ENCODE results near the gene CCDC85C.

Gene CCDC85C

DNA sequence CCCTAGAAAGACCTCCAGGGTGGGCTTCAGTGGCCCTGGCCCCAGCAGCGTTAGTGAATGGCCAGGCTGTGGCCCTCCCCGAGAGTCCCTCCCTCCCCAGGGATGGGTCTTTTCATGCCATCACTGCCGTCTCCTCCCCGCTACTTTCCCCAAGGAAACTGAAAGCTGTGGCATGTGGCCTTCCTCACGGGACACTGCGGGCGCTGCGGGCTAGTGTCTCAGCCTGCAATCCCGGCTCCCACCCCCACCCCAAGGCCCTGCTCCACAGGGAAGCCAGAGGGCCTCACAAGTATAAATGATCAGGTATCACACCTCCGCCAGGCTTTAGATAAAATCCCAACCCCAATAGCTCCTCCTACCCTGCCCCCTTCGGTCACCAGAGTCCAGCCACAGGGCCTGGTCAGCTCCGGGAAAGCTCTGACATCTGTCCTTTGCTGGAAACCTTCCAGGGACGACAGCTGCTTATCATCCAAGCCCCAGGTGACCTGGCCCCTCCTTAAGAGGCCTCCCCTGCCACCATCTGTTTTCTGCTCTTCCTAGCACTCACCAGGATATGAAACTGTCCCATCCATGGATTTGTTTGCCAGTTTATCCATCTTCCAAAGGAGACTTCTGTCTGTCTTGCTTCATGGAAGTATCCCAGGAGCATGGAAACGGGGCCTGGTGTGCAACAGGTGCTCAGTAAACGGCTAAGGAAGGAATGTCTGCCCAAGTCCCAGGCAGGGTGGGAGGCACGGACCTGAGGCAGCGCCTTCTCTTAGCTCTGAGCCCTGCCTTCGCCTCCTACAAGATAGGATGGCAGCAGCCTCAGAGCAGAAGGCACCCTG lies 31.6 kb downstream of the CCDC85C start:
- DNase-seq (ENCODE audit: low read depth): no peak

DNA sequence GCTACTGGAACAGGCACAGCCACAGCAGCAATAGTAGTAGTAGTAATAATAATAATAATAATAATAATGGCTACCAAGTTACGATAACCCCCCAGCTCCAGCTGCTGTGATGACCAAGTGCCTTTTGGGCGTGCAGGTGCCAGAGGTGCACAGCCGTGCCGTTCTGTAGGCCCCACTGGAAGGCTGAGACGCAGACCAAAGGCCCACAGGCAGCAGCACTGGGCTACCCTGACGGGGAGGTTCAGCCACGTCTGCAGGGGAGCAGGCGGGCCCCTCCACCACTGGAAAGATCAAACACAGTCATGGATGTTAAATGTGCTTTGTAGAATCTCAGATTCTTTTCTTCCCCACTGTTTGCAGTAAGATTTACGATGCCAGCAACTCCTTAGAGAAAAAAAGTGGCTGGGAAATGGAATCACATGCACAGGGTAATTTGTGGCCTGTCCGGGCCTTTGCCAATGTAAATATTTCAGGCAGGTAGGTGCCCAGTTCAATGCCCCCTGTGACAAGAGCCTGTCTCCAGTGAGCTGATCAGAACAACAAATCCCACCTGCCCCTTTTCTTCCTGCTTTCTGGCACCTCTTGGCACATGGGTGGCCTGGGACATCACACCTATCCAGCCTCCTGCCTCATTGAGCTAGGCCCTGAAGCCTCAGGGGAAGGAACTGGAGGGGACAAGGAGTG lies 32.6 kb downstream of the CCDC85C start:
- DNase-seq (ENCODE audit: low read depth): no peak

DNA sequence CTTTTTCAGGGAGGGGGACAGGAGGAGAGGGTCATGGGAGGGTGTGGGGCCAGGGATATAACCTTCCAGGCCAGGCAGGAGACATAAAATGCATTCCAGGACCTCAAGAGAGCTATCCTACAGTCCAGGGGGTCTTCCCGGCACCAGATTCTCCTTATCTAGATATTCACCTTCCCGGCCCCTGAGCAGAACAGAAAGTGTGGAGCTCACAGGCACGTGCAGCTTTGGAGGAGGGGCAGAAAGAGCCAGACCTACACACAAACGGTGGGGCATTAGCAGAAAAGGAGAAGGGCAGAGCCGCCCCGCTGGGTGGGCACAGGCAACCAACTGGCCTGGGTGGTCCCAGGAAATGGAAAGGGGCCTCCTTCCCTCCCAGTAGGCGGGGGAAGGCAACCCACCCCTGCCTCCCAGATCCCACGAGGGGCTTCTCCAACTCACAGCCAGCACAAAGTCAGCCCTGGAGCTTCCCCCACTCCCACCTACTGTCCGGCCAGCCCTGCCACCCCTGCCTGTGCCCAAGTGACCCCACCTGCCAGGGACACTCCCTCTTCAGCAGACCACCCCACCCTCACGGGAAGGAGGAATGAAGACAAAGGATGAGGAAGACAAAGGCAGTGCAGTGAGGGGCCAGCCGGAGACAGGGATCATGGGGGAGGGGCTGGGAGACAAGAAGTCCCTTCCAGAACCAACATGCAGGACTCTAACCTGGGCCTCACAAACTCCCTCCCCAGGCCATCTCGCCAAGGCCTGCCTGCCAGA lies 33.3 kb downstream of the CCDC85C start:
- DNase-seq (ENCODE audit: low read depth): no peak

DNA sequence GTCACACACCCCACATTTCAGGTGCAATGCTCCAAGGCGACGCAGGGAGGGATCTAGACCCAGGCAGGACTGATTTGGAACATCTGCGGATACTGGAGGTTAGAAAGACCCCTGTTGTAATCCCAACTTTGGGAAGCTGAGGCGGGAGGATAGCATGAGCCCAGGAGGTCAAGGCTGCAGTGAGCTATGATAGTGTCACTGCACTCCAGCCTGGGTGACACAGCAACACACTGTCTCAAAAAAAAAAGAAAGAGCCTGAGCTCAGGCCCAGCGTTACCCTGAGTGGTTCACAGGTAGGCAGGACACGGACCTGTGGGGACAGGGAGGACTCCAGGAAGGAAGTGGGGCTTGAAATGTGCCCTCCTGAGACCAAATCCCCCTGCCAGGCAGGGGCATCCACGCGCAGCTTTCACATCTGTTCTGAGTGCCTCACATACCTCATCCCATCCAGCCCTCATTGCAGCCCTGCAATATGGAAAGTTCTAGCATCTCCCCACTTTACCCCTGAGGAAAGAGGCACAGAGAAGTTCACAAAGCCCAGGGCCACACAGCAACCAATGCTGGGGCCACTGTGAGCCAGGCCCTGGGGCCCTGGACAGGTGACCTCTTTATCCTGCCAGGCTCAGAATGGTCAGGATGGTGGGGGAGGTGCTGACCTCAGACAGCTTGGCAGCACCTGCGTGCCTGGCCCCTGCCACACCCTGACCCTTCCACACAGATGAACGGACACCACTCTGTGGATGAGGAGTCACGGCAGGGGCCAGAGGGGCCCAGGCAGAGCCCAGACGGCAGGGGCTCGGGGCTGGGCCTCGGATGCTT lies 34.1 kb downstream of the CCDC85C start:
- no peak for DNase-seq (ENCODE audit: low read depth)

DNA sequence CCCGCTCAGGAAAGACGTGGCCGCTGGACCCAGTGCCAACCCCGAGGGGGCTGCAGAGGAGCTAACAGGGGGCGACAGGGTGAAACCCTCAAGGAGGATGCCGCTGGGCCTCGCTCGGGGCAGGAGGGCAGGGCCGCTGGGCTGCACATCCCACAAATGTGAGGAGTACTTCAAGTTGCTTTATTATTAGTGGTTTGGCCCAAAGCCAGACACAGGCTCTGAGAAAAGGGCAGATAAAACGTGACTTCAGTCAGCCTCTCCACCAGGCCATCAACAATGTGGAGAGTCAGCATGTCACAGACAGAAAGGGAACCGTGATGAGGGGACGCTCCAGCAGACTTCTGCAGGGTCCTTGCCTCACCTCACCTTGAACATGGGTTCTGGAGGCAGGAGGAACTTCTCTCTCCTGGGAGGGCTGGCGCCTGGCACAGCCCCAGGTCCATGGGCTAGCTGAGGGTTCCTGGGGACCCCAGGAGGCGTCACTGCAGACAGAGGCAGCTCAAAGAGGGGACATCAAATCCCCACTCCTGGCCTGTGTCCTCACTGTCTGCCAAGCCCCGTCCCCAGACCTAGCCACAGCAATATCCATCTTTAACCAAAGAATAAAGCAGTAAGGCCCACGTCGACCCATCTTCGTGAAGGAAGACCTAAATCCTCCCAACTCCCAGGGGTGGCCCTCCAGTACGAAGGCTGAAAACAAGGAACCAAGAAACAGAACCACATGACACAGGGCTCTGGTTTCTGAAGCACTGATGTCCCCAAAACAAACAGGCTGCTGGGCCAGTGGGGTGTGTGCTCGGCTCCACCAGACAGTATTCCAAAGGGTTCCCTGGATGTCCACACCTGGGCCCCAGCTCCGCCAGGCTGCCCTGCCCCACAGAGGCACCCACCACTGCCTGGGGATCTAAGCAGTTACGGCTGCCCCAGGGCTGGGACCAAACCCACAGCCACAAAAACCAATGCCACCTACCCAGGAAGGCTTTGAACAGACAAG lies 35.1 kb downstream of the CCDC85C start:
- no peak for DNase-seq (ENCODE audit: low read depth)

DNA sequence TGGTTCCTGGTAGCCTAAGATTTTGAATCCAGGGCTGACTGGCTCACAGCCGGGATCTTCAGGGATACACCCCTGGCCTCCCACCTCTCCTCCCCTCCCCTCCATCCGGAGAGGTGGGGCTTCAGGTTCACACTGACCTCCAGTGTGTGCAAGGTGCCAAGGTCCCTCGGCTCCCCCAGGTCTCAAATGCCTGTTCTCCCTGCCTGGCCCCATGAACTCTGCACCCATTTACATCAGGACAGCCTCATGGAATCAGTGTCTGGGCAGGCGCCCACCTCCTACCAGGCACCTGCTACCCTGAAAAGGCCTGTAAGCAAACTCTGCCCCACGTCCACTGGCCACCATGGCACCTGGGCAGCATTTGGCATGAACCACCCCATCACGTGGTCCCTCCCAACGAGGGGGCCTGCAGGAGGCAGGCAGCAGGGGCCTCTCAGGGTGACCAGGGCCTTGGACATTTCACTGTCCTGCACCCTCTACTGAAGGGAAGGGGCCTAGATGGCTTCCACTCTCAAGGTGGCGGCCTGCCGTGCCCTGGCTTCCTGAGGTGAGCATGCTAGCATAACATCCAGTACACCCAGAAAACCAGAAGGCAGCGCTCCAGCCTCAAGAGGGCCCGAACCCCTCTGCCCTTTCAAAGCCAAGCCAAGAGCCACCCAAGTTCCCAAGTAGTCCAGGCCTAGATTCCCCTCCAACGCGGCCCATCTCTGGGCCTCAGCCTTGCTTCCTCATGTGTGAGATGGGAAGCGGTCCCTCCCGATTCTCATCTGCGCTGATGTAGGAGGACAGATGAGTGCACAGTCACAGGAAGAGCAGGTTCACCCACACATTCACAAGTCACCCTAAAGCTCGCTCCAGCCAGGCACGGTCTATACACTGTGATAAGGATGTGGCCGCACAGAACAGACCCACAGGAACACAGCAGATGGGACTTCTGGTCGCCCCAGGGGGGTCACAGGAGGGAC lies 37.3 kb downstream of the CCDC85C start:
- no peak for DNase-seq (ENCODE audit: low read depth)

DNA sequence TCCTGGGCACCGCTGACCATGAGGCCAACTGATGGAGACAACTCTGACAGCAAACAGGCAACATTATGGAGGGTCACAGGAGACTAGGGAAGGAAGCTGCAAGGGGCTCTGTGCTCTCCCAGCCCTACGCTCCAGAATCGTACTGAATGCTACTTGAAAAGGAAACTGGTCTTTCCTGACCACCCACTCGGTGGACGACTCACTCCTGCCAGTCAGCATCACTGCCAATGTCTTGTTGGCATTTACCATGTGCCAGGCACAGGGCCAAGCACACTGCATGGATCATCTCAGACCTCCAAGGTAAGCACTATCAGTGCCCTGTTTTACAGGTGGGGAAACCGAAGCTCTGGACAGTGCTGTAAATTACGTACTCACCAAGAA lies 38.0 kb downstream of the CCDC85C start:
- DNase-seq (ENCODE audit: low read depth): no peak

DNA sequence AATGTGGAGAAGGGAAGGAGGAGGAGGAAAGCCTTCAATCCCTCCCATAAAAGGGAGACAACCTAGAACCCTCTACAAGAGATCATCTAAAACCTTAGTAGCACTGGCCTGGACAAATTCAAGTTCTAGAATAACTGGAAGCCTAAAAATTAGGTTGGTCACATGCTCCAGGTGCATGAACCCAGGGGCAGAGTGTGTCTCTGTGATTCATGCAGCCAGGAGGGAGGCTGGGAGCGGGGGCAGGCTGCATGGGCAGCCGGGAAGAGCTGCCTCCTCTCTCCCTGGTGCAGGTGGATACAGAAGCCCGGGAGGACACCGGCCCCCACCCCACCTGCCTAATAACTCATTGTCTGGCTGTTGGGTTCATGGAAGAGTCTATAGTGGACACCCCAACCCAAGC lies 38.6 kb downstream of the CCDC85C start:
- no peak for DNase-seq (ENCODE audit: low read depth)

DNA sequence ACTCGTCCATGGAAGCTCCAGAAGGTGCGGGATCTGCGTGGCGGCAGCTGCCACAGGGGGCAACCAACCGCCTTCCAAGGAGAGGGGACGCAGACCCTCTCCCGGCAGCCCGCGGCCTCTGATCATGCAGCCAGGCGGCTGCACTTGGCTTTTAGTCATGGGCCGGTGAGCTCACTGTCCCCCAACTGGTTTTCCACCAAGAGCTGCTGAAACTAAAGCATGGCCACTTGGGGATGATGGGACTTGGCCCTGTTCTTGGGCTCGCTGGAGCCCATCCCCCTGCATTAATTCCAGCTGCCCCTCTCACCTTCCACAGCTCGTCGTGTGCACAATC lies 39.1 kb downstream of the CCDC85C start:
- DNase-seq (ENCODE audit: low read depth): no peak

DNA sequence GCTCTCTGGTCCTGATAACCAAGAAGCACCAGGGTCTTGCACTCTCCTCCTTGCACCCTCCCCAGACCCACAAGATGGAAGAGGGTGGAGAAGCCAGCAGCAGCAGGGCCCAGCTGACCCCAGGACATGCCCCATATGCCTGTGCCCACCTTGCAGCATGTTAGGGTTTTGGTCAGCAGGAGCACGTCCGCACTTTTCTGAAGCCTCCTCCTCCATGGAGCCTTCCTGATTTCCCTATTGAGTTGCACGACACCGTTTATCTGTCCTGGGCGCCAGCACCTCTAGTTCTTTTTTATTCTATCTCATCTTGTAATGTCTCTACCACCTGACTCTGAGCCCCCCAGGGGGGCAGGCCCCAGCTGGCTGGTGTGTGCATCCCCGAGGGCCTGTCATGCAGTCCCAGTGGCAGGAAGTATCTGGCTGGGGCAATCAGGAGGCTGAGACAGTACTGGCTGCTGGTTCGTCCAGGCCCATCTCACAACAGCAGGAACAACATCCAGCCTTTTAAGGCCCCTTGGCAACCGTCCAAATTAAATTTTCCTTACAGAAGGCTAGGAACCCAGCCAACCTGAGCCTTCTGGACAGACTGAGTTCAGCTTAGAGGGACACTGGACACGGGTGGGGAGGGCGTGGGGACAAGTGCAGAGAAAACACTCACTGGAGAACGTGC lies 39.6 kb downstream of the CCDC85C start:
- peak; percentile 39 for DNase-seq (ENCODE audit: low read depth)

DNA sequence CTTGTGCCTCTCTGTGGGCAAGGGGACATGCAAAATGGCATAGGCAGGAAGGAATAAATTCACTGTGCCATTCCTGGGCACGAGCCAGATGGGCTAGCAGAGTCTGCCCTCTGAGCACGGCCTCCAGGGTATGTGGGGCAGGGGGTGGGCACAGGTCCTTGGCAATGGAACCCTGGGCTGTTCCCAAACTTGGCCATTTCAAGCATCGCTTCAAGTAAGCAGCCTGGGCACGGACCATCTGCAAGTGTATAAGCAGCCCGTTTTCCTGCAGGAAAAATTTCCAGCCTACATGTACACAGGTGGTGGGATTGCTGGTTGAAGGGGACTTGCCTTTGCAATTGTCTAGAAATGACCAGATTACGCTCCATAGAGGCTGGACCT lies 40.3 kb downstream of the CCDC85C start:
- no peak for DNase-seq (ENCODE audit: low read depth)

DNA sequence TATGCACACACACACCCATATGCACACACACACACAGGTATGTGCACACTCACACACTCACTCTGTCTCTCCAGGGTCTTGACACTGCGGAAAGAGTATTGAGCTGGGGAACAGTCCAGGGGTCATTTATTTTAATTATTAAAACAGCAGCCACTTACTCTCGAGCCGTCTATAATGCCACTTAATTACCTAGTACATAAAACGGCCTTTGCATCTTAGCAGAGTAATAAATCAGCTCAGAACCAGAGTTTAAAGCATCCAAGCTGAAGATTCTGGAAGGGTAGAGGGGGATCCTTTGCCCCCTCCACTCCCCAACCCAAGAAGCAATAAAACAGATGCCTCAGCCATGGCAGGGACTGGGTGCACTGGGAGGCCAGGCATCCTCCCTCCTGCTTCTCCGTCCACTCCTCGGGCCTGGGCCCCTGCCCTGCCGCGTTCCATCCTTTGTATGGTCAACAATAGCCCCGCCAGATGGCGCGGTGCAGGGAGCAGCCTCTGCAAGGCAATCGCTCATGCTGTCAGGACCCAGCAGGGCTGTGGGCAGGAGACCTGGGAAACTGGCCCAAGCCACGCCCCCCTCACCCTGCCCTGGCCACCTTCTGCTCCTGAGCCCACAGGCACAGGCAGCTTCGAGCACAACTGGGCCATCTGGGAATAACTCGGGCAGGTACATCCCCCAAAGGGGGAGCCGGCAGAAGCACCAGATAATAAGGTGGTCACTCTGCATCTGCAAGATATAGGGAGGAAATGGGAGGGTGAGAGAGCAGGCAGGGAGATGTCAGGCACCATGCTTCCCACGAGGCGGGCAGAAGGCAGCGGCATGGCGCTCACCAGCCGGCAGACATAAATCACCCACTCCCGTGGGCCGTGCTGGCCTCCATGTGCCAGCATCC lies 40.9 kb downstream of the CCDC85C start:
- DNase-seq (ENCODE audit: low read depth): no peak

DNA sequence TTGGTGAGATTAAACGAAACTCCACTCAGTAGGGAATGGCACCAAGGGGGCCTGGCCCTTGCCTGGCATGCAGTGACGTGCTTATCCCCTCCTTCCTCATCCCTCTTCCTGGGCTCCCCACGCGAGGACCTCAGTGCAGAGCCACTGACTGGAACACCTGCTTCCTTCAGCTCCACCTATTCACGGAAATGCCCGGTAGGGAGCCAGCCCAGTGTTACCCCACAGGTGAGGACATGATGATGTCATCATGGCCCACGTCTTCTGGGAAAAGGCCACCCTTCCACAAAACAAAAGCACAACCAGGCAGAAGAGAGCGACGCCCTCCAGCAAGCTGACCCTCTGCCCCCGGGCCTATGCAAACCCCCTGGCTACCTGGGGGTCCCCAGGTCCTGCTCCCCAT lies 42.1 kb downstream of the CCDC85C start:
- DNase-seq (ENCODE audit: low read depth): no peak

DNA sequence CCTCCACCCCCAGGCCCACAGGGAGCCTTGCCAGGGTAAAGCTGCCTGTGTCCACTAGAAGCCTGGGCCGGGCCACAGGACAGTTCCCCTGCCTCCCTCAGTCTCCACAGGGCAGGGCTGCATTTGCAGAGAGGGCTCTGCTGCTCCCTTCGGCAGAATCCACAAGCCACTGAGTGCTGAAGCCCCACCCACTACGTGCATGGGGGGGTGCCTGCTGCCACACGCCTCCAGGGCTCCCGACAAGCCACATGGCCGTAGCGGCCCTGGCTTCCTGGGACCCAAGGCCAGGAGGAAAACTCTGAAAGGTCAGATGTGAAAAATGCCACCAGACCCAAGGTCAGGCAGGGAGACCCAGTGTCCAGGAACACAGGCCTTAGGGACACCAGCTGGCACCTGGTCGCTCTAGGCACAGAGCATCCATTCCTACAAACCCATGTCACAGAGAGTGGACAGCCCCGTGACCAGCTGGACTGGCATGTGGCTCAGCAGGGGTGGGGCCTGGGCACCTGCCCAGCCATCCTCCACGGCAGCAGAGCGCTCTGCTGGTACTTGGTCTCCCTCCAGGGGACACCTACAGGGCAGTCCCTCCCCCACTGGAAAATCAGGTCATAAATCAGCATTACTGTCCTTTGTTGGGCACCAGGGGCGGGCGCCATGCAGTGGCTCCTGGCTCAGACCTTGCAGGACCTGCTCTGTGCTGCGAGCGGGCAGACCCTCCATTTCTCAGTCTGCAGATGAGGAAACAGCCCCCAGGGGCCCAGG lies 42.9 kb downstream of the CCDC85C start:
- DNase-seq (ENCODE audit: low read depth): no peak

DNA sequence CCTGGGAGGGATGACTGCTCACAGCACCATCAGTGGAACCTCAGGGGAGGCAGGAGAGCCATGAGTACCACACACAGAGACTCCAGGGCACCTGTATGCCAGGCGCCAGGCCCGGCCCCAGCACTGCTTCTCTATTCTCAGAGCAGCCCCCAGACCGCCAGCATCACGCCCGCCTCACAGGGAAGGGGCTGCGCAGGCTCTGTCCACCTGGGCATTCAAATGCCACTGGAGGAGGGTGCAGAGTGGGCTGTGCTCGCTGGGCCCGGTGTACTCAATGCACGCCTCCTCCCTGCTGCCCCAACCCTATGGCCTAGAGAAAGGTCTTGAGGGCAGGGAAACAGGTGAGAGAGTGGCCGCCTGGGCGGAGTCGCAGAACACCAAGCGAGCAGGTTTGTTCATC lies 43.6 kb downstream of the CCDC85C start:
- no peak for DNase-seq (ENCODE audit: low read depth)

DNA sequence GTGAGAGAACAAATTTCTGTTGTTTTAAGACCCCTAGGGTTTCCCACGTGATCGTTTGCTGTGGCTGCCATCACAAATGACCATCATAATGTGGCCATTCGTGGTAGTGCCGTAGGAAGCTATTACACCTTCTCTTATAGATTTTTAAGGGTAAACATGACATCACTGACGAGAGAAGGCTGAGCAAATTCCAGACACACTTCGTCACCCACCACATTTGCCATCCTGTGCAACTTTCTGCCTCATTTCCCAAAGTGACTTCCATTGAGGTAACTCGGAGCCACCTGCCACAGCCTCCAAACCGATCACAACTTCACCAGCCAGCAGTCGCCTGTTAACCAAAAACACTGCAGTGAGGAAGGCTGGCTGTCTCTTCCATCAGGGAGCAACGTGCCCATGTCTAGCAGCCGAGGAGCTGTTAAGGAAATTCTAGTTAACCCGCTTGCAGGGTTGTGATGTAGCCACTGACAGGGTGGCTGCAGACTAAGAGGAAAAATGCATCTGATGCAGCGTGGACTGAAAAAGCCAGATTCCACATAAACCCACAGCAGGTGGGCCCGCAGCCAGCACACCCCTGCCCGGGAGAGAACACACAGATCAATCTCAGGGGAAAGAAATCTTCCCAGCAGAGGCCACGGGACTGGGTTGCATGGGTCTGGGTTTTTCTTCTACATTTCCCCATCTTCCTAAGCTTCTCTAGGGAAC lies 44.6 kb downstream of the CCDC85C start:
- no peak for DNase-seq (ENCODE audit: low read depth)

All from fibroblast of gingiva (primary cell).